ENCODE measurements around the gene FER. TPM values are rescaled to one million over a fixed set of nuclear protein-coding genes. Genes with fewer than 3 reads are reported as not detected.

The FER gene
- total and polyA plus RNA-seq, 2 of the 13 experiments (the other 11 are each of a cell fraction or from before 2014, with no cell fraction given): 7.9 to 29.0 TPM

GRCh38 chr5:108940506-108940905 is 192.8 kb downstream of the FER start:
- Histone ChIP-seq H3K4me3 (replicated peaks in 1 of 3; ENCODE audit: insufficient read depth in 1 of 3, low read depth in 2 of 3, low read length in 3 of 3) (no peak overlapping the region), H3K79me2 (ENCODE audit: insufficient read depth, low read length) (peaks cover 8% of the 10 kb centered on the region), H4K20me1 (ENCODE audit: insufficient read depth, low read length) (no peaks in the 10 kb centered on the region; the same call in 1 of the 2 replicates), H3K27ac (ENCODE audit: extremely low read length, insufficient read depth, low read length) (no peak overlapping the region), H3K4me1 (ENCODE audit: insufficient read depth, low read length) (no peaks in the 10 kb centered on the region), H3K9me3 (ENCODE audit: low read length) (no peaks in the 10 kb centered on the region), H3K36me3 (replicated peaks in 1 of 2; ENCODE audit: control insufficient read depth in 1 of 2, insufficient read depth in 2 of 2, low read length in 2 of 2) (no peaks in the 10 kb centered on the region), H3K9ac (ENCODE audit: insufficient read depth, low read depth, low read length) (no peak overlapping the region), H3K4me2 (ENCODE audit: low read depth, low read length) (no peak overlapping the region), H2AFZ (ENCODE audit: low read length) (no peak overlapping the region), H3K27me3 (ENCODE audit: control insufficient read depth in 1 of 2, insufficient read depth in 2 of 2, low read length in 2 of 2) (no peaks in the 10 kb centered on the region)
- BruUV-seq (replicated peaks): no TSS peak
- FAIRE-seq (no peak), DNase-seq (ENCODE audit: low spot score) (no peak), ATAC-seq (no peak)
- intact Hi-C loops (cut with micrococcal nuclease; ENCODE audit: unreplicated experiment): no loop called here
- 94% methylated on average over 4 of the region's 4 CpGs for WGBS (ENCODE audit: low lambda C conversion rate)
- CTCF ChIA-PET (ENCODE audit: low intra/inter-chr PET ratio, low total read pairs): no interaction called here
- POLR2A ChIA-PET: no interaction called here
- TF ChIP-seq HOXA5 (CRISPR knock-in tag; IDR thresholded peaks at IDR 0.05) (no peak), ZNF331 (CRISPR knock-in tag; IDR thresholded peaks at IDR 0.05) (no peak), BHLHE40 (IDR thresholded peaks at IDR 0.05; ENCODE audit: low read length) (no peak), CENPT (CRISPR knock-in tag; IDR thresholded peaks at IDR 0.05; ENCODE audit: low read depth) (no peak)
- in situ Hi-C loops (cut with HindIII; ENCODE audit: extremely low pct_ligation_motif_present, low pct_unique_long_range_greater_than_20kb): no loop called here

- ATAC-seq (no peak), DNase-seq (ENCODE audit: low spot score) (no peak), FAIRE-seq (no peak)
- H3K4me1 ChIP-seq (ENCODE audit: insufficient read depth, low read length): no peaks in the 10 kb centered on the region
- H4K20me1 ChIP-seq (ENCODE audit: insufficient read depth, low read length): no peaks in the 10 kb centered on the region; the same call in 1 of the 2 replicates
- peaks cover 3% of the 10 kb centered on the region for H3K79me2 ChIP-seq (ENCODE audit: insufficient read depth, low read length)
- no peak overlapping the region for H3K4me2 ChIP-seq (ENCODE audit: low read depth, low read length)
- ChIA-PET POLR2A (no interaction called here), CTCF (ENCODE audit: low intra/inter-chr PET ratio, low total read pairs) (no interaction called here)
- intact Hi-C loops (cut with micrococcal nuclease; ENCODE audit: unreplicated experiment): no loop called here
- no peaks in the 10 kb centered on the region for H3K9me3 ChIP-seq (ENCODE audit: low read length)
- TF ChIP-seq JUNB (CRISPR knock-in tag; IDR thresholded peaks at IDR 0.05; ENCODE audit: borderline replicate concordance): no peak
- no peak for TF ChIP-seq U2AF1 (optimal IDR thresholded peaks at IDR 0.05; ENCODE audit: low read depth, low read length)
- no peak for TF ChIP-seq SNAPC2 (CRISPR knock-in tag; IDR thresholded peaks at IDR 0.05)
- no peak for TF ChIP-seq FOSL2 (CRISPR knock-in tag; IDR thresholded peaks at IDR 0.05)
- no peak for TF ChIP-seq DDIT3 (CRISPR knock-in tag; IDR thresholded peaks at IDR 0.05)
- no peak for TF ChIP-seq ZNF580 (CRISPR knock-in tag; IDR thresholded peaks at IDR 0.05; ENCODE audit: borderline replicate concordance, low read depth)
- no peak for TF ChIP-seq ZNF550 (CRISPR knock-in tag; IDR thresholded peaks at IDR 0.05; ENCODE audit: borderline replicate concordance)
- no peak for TF ChIP-seq PAX8 (CRISPR knock-in tag; IDR thresholded peaks at IDR 0.05; ENCODE audit: borderline replicate concordance)
- H3K4me3 ChIP-seq (replicated peaks in 1 of 3; ENCODE audit: insufficient read depth in 1 of 3, low read depth in 2 of 3, low read length in 3 of 3): no peak overlapping the region
- no peaks in the 10 kb centered on the region for H3K27me3 ChIP-seq (ENCODE audit: control insufficient read depth in 1 of 2, insufficient read depth in 2 of 2, low read length in 2 of 2)
- H3K27ac ChIP-seq (ENCODE audit: extremely low read length, insufficient read depth, low read length): no peak overlapping the region
- no TSS peak for BruUV-seq (replicated peaks)
- WGBS (ENCODE audit: low lambda C conversion rate): 95% methylated on average over 2 of the region's 2 CpGs
- H3K36me3 ChIP-seq (replicated peaks in 1 of 2; ENCODE audit: control insufficient read depth in 1 of 2, insufficient read depth in 2 of 2, low read length in 2 of 2): no peaks in the 10 kb centered on the region
- in situ Hi-C loops (cut with HindIII; ENCODE audit: extremely low pct_ligation_motif_present, low pct_unique_long_range_greater_than_20kb): no loop called here
- no peak overlapping the region for H2AFZ ChIP-seq (ENCODE audit: low read length)
- H3K9ac ChIP-seq (ENCODE audit: insufficient read depth, low read depth, low read length): no peak overlapping the region
These were observed 194.0 kb downstream of the FER start for GRCh38 chr5:108941746-108942145.

All from HepG2 (cell line).